GM12891 (cell line): ENCODE data around the gene RAB13.
"Not testable (repeated sequence)": the region's sequence is repeated elsewhere in the genome, so short reads cannot be mapped to it uniquely, and the experiment has no call there.

Source experiments
- POU2F2 ChIP-seq: IDR thresholded peaks from 2 replicates; pipeline ENCODE4 v1.6.1; 2011; ENCODE audit warnings: low read depth, mild to moderate bottlenecking, control low read depth, low read length, moderate library complexity
- SPI1 ChIP-seq: IDR thresholded peaks from 2 replicates; pipeline ENCODE4 v1.6.1; 2011; ENCODE audit warnings: low read depth, low read length, control low read depth

DNA sequence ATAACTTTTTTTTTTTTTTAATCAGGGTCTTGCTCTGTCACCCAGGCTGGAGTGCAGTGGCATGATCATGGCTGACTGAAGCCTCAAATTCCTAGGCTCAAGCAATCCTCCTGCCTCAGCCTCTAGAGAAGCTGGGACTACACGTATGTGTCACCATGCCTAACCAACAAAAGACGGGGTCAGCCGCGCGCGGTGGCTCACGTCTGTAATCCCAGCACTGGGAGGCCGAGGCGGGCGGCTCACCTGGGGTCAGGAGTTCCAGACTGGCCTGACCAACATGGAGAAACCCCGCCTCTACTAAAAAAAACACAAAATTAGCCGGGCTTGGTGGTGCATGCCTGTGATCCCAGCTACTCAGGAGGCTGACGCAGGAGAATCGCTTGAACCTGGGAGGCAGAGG, 26.4 kb upstream of the RAB13 start:
- TF ChIP-seq SPI1, POU2F2: not testable (repeated sequence)
